Vagina (tissue), 2 donors: ENCODE data around the gene PIN1. TPM values are rescaled to one million over a fixed set of nuclear protein-coding genes. Genes with fewer than 3 reads are reported as not detected.

Experiments
- DNase-seq, 2 donors: peaks; one replicate each; pipeline ENCODE4 v3.0.0-alpha.2; 2017; ENCODE audit errors: extremely low spot score in 2 of 2
- H3K27ac ChIP-seq: fragments of 200-600 bp; sonication (generic); one replicate; pipeline ENCODE4 v1.5.1; 2019
- H3K27me3 ChIP-seq: fragments of 200-600 bp; sonication (generic); one replicate; pipeline ENCODE4 v1.5.1; 2019
- H3K36me3 ChIP-seq, 2 donors: fragments of 200-600 bp; sonication (generic); one replicate each; pipeline ENCODE4 v1.5.1; 2017 to 2019
- H3K4me1 ChIP-seq: fragments of 200-600 bp; sonication (generic); one replicate; pipeline ENCODE4 v1.5.1; 2019
- H3K4me3 ChIP-seq, 2 donors: fragments of 200-600 bp; sonication (generic); 1 replicate in 1 of 2; 2 replicates in 1 of 2; pipeline ENCODE4 v1.5.1; 2016 to 2019
- H3K9me3 ChIP-seq: fragments of 200-600 bp; sonication (generic); one replicate; pipeline ENCODE4 v1.5.1; 2019
- CTCF ChIP-seq, 3 experiments: fragments of 450-650 bp in 2 of 3; fragments of 200-600 bp in 1 of 3; sonication (generic) in 1 of 3; IDR thresholded peaks; one replicate each; pipeline ENCODE4 v1.5.1; 2017 to 2019; ENCODE audit warnings: antibody characterized with exemption in 3 of 3, mild to moderate bottlenecking in 2 of 3, moderate library complexity in 2 of 3
- POLR2A ChIP-seq, 2 donors: fragments of 450-650 bp; IDR thresholded peaks; one replicate each; pipeline ENCODE4 v1.6.1; 2017; ENCODE audit warnings: antibody characterized with exemption in 2 of 2, mild to moderate bottlenecking in 2 of 2, moderate library complexity in 2 of 2
- POLR2AphosphoS5 ChIP-seq, 2 donors: sonication (generic); formaldehyde crosslinking; IDR thresholded peaks; one replicate each; pipeline ENCODE4 v1.9.0; 2017; ENCODE audit warnings: antibody characterized with exemption in 2 of 2, mild to moderate bottlenecking in 2 of 2, low read depth in 1 of 2; ENCODE audit not compliant: insufficient read depth in 1 of 2
- intact Hi-C: fragments of 100-400 bp; cut with DNase I; formaldehyde crosslinking; loops from one replicate; pipeline ENCODE4 v1.15.1; 2023
- small RNA-seq: library from RNA; depleted of rRNA; stranded (forward); fragments of <200 nt; gene quantifications from one replicate; pipeline ENCODE3, GENCODE V24; 2016
- total RNA-seq: library from RNA; depleted of rRNA; stranded (reverse); fragments of >200 nt; gene quantifications from one replicate; pipeline ENCODE4 v1.2.3, GENCODE V29; 2016

PIN1 gene
- total RNA-seq, 1 donor from 2014 or later, result 73.4 TPM

- no peak overlapping the region for H3K4me3 ChIP-seq
- no peak for DNase-seq
- H3K27ac ChIP-seq, result no peak overlapping the region
- no peaks in the 10 kb centered on the region for H3K9me3 ChIP-seq
- peaks cover 9% of the 10 kb centered on the region for H3K4me1 ChIP-seq
- intact Hi-C loops, result no loop called here
- no peaks in the 10 kb centered on the region for H3K36me3 ChIP-seq
- H3K27me3 ChIP-seq, result no peaks in the 10 kb centered on the region
- TF ChIP-seq CTCF (IDR thresholded peaks at IDR 0.05) (peak in 1 of 3 experiments; percentile 33), POLR2A (IDR thresholded peaks at IDR 0.05) (no peak), POLR2AphosphoS5 (IDR thresholded peaks at IDR 0.05; ENCODE audit: insufficient read depth in 1 of 2, low read depth in 1 of 2) (peak; percentile 23 to 36)
Measured at GRCh38 chr19:9885077-9885552, 50.0 kb downstream of the PIN1 start.

- Histone ChIP-seq H3K4me1 (no peaks in the 10 kb centered on the region), H3K27ac (no peak overlapping the region), H3K27me3 (no peaks in the 10 kb centered on the region), H3K4me3 (no peak overlapping the region), H3K36me3 (no peaks in the 10 kb centered on the region), H3K9me3 (no peaks in the 10 kb centered on the region)
- TF ChIP-seq CTCF (IDR thresholded peaks at IDR 0.05) (no peak), POLR2AphosphoS5 (IDR thresholded peaks at IDR 0.05; ENCODE audit: insufficient read depth in 1 of 2, low read depth in 1 of 2) (no peak), POLR2A (IDR thresholded peaks at IDR 0.05) (no peak)
- no peak for DNase-seq
- intact Hi-C loops, result no loop called here
Measured at GRCh38 chr19:9891609-9892373, 56.7 kb downstream of the PIN1 start.

Small RNA genes lying within 50 kb of the gene (small RNA-seq; reads per million reads assigned to genes)
- gene RF00156, result not detected

Other genes starting within 250 kb of the PIN1 start
- 29.2 TPM for gene ZNF561, start 214.1 kb upstream of the PIN1 start, total RNA-seq
- 36.3 TPM for gene ZNF562, start 160.2 kb upstream of the PIN1 start, total RNA-seq
- gene ZNF846, start 66.6 kb upstream of the PIN1 start, total RNA-seq, result 12.8 TPM
- 39.8 TPM for gene FBXL12, start 16.2 kb upstream of the PIN1 start, total RNA-seq
- gene UBL5, start 7.4 kb upstream of the PIN1 start, total RNA-seq, result 269 TPM
- gene OLFM2, start 101.2 kb downstream of the PIN1 start, total RNA-seq, result 13.8 TPM
- gene COL5A3, start 175.2 kb downstream of the PIN1 start, total RNA-seq, result 13.3 TPM
- not detected for gene RDH8, start 178.2 kb downstream of the PIN1 start, total RNA-seq